Effector memory CD4-positive, alpha-beta T cell (primary cell): Measurements from ENCODE around the gene TNPO3.
"Not testable (repeated sequence)": the region's sequence is repeated elsewhere in the genome, so short reads cannot be mapped to it uniquely, and the experiment has no call there.

Experiments
- DNase-seq, 3 donors: peaks; one replicate each; pipeline ENCODE4 v3.0.0-alpha.2; 2020
- H3K27ac ChIP-seq: 2 replicates; pipeline ENCODE4 v1.7.0; 2013; ENCODE audit warnings: mild to moderate bottlenecking, low read length, moderate library complexity; ENCODE audit not compliant: insufficient read depth, poor library complexity, severe bottlenecking
- H3K27me3 ChIP-seq: replicated peaks from 2 replicates; pipeline ENCODE4 v1.7.0; 2013; ENCODE audit warnings: mild to moderate bottlenecking, low read length; ENCODE audit not compliant: insufficient read depth, control insufficient read depth, poor library complexity, severe bottlenecking
- H3K36me3 ChIP-seq: 2 replicates; pipeline ENCODE4 v1.7.0; 2013; ENCODE audit warnings: mild to moderate bottlenecking, low read length, moderate library complexity; ENCODE audit not compliant: control insufficient read depth, insufficient read depth
- H3K4me1 ChIP-seq: 2 replicates; pipeline ENCODE4 v1.7.0; 2013; ENCODE audit warnings: low read length, mild to moderate bottlenecking; ENCODE audit not compliant: control insufficient read depth, insufficient read depth, poor library complexity, severe bottlenecking
- H3K4me3 ChIP-seq: 2 replicates; pipeline ENCODE4 v1.7.0; 2013; ENCODE audit warnings: low read length, low read depth, mild to moderate bottlenecking; ENCODE audit not compliant: insufficient read depth, poor library complexity, severe bottlenecking
- H3K9me3 ChIP-seq: 2 replicates; pipeline ENCODE4 v1.7.0; 2013; ENCODE audit warnings: mild to moderate bottlenecking, low read length, moderate library complexity; ENCODE audit not compliant: control insufficient read depth

TNPO3 gene

DNA sequence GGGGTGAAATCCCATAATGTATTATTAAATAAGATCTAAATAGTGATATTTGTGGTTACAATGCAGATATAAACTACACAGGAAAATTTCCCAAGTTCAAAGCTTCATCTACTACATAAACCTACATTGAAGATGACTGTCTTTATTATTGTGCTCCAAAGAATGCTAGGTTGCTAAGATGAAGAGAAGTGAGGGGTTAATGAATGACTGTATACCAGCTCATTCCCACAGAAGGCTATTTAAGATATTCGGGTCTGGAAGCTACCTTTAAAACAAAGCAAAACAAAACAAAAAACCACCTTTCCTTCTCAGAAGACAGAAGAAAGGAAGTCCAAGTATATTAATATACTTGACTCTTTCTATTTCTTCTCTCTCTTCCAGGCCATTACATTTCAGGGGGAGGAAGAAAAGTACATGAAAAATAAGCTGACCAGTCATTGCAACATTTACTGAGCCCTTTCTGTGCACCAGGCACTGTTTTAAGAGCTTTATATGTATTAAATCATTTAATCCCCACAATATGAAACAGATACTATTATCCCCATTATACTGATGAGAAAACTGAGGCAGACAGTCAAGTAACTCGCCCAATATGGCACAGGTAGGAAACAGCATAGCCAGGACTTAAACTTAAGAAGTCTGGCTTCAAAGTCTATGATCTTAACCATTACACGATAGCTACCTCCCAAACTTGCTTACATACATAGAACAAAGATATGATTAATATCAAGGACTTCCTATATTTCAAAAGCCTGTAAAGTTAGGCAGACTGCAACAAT is 48.1 kb downstream of the TNPO3 start:
- no peak for DNase-seq
- no peaks in the 10 kb centered on the region for H3K9me3 ChIP-seq
- H3K4me1 ChIP-seq: no peaks in the 10 kb centered on the region
- H3K27ac ChIP-seq: no peak overlapping the region
- H3K4me3 ChIP-seq: no peak overlapping the region
- peaks cover 26% of the 10 kb centered on the region for H3K36me3 ChIP-seq
- H3K27me3 ChIP-seq: no peaks in the 10 kb centered on the region

DNA sequence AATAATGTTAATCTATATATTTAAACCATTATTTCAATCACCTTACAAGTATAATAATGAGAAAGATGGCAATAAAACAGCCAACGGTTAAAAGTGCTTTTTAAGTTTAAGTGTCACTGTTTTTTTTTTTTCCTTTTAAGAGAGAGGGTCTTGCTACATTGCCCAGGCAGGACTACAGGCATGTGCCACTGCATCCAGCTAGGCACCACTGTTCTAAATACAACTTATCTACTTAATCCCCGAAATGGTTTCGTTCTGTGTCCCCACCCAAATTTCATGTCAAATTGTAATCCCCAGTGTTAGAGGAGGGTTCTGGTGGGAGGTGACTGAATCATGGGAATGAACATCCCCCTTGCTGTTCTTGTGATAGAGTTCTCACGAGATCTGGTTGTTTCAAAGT is 49.7 kb downstream of the TNPO3 start:
- no peaks in the 10 kb centered on the region for H3K9me3 ChIP-seq
- no peak overlapping the region for H3K27ac ChIP-seq
- no peaks in the 10 kb centered on the region for H3K27me3 ChIP-seq
- H3K4me3 ChIP-seq: no peak overlapping the region
- no peak for DNase-seq
- H3K36me3 ChIP-seq: peaks cover 34% of the 10 kb centered on the region
- H3K4me1 ChIP-seq: no peaks in the 10 kb centered on the region

DNA sequence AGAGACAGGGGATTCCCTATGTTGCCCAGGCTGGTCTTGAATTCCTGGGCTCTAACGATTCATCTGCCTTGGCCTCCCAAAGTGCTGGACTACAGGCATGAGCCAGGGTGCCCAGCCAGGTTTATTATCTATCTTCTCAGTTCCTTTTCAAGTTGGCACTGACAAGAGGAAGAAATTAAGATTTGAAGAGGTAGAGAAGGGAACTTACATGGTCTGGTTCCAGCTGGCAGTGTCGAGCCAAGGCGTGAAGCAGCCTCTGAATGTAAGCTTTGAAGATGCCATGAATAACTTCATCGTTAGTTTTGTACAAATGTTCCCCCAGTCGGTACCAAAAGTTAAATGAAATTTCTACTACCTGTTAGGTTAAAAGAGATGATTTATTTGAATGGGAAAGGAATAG is 57.7 kb downstream of the TNPO3 start:
- Histone ChIP-seq H3K27me3 (no peaks in the 10 kb centered on the region), H3K9me3 (no peaks in the 10 kb centered on the region), H3K4me1 (no peaks in the 10 kb centered on the region), H3K36me3 (peaks cover 66% of the 10 kb centered on the region), H3K4me3 (no peak overlapping the region), H3K27ac (no peak overlapping the region)
- DNase-seq: no peak

DNA sequence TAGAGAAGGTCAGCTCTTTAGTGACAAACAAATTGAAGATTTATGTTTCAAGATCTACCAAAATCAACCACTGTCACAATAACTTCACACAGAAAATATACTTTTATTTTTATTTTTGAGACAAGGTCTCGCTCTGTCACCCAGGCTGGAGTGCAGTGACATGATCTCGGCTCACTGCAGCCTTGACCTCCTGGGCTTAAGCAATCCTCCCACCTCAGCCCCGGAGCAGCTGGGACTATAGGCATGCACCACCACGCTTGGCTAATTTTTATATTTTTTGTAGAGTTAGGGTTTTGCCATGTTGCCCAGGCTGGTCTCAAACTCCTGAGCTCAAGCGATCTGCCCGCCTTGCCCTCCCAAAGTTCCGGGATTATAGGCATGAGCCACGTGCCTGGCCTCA is 60.4 kb downstream of the TNPO3 start:
- not testable (repeated sequence) for DNase-seq

DNA sequence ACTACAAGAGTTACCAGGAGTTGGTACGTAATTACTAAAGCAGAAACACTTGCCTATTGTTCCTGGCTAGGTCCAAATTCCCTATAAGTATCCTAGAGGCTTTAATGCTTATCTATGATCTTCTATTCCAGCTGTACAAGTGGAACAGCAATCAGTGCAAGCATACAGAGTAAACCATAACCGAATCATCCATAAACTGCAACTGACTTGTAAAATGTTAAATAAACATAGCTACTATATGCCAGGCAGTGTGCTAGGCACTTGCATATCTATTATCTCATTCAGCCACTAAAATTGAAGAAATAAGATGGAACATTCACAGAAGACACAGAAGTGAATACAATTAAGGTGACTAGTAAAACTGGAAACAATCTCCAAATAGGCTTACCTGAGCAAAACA is 61.5 kb downstream of the TNPO3 start:
- H3K36me3 ChIP-seq: peaks cover 47% of the 10 kb centered on the region
- H3K9me3 ChIP-seq: no peaks in the 10 kb centered on the region
- H3K27ac ChIP-seq: no peak overlapping the region
- no peaks in the 10 kb centered on the region for H3K27me3 ChIP-seq
- no peaks in the 10 kb centered on the region for H3K4me1 ChIP-seq
- DNase-seq: no peak
- no peak overlapping the region for H3K4me3 ChIP-seq

More for the DNA sequence above, 60.4 kb downstream of the TNPO3 start:
- not testable (repeated sequence) for H3K4me1 ChIP-seq, H3K4me3 ChIP-seq, H3K27me3 ChIP-seq, H3K27ac ChIP-seq, H3K9me3 ChIP-seq
- peaks cover 53% of the 10 kb centered on the region for H3K36me3 ChIP-seq

DNA sequence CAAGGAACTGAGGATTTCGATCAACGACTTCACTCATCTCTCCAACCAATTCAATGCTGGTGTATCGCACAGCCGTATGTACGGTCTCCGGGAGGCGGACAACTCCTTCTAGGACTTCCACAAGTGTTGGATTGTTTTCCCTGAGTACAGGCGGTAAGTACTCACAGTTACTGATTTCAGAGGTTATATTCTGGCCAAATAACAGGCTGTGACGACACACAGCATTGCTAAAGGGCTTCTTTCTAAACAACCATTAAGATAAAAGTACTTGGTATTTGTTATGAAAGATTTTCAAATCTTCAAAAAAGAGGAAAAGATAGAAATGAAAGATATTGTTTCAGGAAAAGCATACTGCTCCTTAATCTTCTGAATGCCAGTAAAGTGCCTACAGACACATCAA is 65.0 kb downstream of the TNPO3 start:
- Histone ChIP-seq H3K36me3 (peaks cover 50% of the 10 kb centered on the region), H3K4me1 (no peaks in the 10 kb centered on the region), H3K9me3 (no peaks in the 10 kb centered on the region), H3K27me3 (no peaks in the 10 kb centered on the region), H3K4me3 (no peak overlapping the region), H3K27ac (no peak overlapping the region)
- no peak for DNase-seq

DNA sequence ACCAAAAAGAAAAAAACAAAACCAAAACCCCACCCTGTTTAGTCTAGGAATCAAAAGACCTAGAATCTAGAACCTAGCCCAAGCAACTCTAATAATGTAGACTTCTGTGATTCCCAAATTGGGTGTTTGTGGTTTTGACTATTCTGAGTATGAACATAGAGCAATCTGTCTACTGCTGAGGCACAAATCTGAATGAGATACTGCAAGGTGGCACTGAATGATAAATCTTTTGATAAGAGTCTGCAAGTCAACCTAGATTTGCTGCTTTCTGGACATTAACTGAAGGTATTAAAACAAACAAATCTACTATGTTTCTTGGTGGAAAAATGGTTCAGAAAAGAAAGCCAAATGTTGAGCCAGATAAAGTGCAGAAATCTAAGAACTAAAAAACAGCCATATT is 66.5 kb downstream of the TNPO3 start:
- H3K9me3 ChIP-seq: no peaks in the 10 kb centered on the region
- no peaks in the 10 kb centered on the region for H3K4me1 ChIP-seq
- H3K27me3 ChIP-seq: no peaks in the 10 kb centered on the region
- H3K4me3 ChIP-seq: no peak overlapping the region
- no peak for DNase-seq
- H3K36me3 ChIP-seq: peaks cover 58% of the 10 kb centered on the region
- H3K27ac ChIP-seq: no peak overlapping the region

DNA sequence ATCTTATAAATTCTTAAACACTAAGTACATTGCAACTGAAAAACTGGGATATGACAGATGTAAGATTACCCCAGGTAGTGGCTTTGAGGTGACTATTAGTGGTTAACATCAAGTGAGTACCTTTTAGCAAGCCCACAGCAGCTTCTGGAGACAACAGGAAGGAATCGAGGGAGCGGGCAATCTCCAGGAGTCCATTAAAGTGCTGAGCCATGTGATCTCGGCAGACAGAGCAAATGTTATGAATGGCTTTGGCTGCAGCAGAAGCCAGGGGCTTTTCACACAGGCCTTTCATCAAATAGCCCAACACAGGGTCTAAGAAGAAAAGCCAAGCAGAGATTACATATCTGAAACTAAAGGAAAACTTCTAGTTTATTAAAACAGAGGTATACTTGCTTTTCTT is 68.3 kb downstream of the TNPO3 start:
- Histone ChIP-seq H3K27me3 (no peaks in the 10 kb centered on the region), H3K36me3 (peaks cover 61% of the 10 kb centered on the region), H3K9me3 (no peaks in the 10 kb centered on the region), H3K27ac (no peak overlapping the region), H3K4me3 (no peak overlapping the region), H3K4me1 (no peaks in the 10 kb centered on the region)
- DNase-seq: no peak

DNA sequence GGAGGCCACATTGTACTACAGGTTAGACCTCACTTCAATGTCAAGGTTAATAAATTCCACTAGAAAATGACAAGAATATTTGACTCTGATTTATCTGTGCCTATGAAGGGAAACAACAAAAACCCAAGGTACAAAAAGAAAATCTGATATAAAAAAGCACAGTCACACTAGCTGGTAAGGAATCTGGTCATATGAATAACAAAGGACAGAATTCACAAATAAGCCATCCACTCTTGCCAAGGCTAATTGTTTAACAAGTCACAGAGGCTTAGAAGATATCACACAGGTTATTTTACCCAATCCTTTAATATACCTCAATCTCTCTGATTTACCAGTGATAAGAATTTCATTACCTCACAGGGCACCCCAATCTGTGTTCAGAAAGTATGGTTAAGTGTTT is 69.3 kb downstream of the TNPO3 start:
- no peak overlapping the region for H3K27ac ChIP-seq
- H3K4me1 ChIP-seq: no peaks in the 10 kb centered on the region
- H3K36me3 ChIP-seq: peaks cover 63% of the 10 kb centered on the region
- no peaks in the 10 kb centered on the region for H3K9me3 ChIP-seq
- H3K4me3 ChIP-seq: no peak overlapping the region
- no peaks in the 10 kb centered on the region for H3K27me3 ChIP-seq
- DNase-seq: no peak

DNA sequence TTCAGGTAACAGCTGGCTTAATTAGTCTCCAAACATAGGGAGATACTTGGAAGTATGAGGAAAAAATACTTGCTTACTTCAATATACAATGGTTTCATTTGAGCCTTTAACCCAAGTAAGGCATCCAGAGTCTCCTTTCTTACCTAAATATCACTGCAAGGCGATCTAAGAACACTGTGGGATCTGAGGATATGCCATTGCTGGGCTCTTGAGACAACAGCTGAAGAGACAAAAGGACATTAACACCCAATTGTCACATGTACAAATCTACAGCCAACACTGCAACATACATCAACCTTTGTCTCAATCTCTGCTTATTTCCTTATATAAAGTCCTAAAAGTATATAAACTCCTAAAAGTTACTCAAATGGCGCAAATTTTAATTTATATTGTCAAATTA is 72.8 kb downstream of the TNPO3 start:
- H3K27me3 ChIP-seq: no peaks in the 10 kb centered on the region
- H3K27ac ChIP-seq: no peak overlapping the region
- peaks cover 71% of the 10 kb centered on the region for H3K36me3 ChIP-seq
- DNase-seq: no peak
- no peaks in the 10 kb centered on the region for H3K9me3 ChIP-seq
- no peaks in the 10 kb centered on the region for H3K4me1 ChIP-seq
- H3K4me3 ChIP-seq: no peak overlapping the region
